ENCODE measurements around the gene PTPA.

DNA sequence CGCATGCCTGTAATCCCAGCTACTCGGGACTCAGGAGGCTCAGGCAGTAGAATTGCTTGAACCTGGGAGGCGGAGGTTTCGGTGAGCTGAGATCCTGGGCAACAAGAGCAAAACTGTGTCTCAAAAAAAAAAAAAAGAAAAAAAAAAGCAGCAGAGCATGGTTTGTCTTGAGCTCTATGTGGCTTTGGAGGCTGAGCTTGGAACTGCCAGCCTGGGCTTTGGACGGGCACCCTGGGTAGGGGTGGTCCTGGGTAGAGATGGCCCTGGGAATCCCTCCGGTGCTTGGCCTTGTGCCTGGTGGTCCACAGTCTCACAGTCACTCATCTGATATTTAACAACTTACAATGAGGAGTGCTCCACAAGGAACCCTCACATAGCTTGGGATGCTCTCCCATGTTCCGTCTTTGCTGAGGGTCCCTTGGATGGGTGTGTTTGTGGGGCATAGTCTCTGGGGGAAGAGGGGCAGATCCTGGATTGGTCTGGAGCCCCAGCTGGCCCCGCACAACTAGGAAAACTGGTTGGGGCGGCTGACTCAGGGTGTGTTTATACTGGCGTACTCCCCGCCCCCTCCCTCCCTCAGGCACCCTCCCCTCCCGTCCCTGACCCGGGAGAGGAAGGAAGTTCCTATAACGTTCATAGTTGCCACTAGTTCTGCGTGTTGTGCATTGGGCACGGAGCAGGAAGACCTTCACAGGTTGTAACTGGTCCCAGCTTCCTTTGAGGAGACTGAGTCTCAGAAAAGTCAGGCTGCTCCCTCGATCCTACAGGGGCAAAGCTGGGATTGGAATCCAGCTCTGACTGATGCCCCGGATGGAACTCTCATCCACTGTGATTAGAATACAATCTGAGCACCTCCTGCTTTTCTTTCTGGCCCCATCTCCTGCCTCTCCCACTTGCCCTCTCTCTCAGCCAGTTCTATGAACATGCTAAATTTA, 55.7 kb downstream of the PTPA start:
- TF ChIP-seq, protein P1, sequence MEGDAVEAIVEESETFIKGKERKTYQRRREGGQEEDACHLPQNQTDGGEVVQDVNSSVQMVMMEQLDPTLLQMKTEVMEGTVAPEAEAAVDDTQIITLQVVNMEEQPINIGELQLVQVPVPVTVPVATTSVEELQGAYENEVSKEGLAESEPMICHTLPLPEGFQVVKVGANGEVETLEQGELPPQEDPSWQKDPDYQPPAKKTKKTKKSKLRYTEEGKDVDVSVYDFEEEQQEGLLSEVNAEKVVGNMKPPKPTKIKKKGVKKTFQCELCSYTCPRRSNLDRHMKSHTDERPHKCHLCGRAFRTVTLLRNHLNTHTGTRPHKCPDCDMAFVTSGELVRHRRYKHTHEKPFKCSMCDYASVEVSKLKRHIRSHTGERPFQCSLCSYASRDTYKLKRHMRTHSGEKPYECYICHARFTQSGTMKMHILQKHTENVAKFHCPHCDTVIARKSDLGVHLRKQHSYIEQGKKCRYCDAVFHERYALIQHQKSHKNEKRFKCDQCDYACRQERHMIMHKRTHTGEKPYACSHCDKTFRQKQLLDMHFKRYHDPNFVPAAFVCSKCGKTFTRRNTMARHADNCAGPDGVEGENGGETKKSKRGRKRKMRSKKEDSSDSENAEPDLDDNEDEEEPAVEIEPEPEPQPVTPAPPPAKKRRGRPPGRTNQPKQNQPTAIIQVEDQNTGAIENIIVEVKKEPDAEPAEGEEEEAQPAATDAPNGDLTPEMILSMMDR (IDR thresholded peaks at IDR 0.05): no peak
- peak in 1 of 2 donors; percentile 31 for TF ChIP-seq POLR2A (IDR thresholded peaks at IDR 0.05)

All from heart left ventricle (tissue), 13 donors.